Stimulated activated naive CD8-positive, alpha-beta T cell treated with anti-CD3 and anti-CD28 coated beads, Interleukin-15, Interleukin-2, amounts not matched to agents 100 ng/mL and 50 ng/mL, for 24 hours (primary cell): ENCODE measurements around the gene UFD1.

Experiments
- H3K27ac Mint-ChIP-seq: one replicate; pipeline ENCODE4 v1.8.0; 2021; ENCODE audit warnings: mild to moderate bottlenecking, mixed read lengths
- H3K27me3 Mint-ChIP-seq: one replicate; pipeline ENCODE4 v1.8.0; 2021; ENCODE audit warnings: mixed read lengths
- H3K36me3 Mint-ChIP-seq: one replicate; pipeline ENCODE4 v1.8.0; 2021; ENCODE audit warnings: low read depth, mixed read lengths
- H3K4me1 Mint-ChIP-seq: one replicate; pipeline ENCODE4 v1.8.0; 2021; ENCODE audit warnings: low read depth, mixed read lengths
- H3K4me3 Mint-ChIP-seq: one replicate; pipeline ENCODE4 v1.8.0; 2021; ENCODE audit warnings: mild to moderate bottlenecking, mixed read lengths
- H3K9me3 Mint-ChIP-seq: one replicate; pipeline ENCODE4 v1.8.0; 2021; ENCODE audit warnings: mixed read lengths

UFD1 gene

DNA sequence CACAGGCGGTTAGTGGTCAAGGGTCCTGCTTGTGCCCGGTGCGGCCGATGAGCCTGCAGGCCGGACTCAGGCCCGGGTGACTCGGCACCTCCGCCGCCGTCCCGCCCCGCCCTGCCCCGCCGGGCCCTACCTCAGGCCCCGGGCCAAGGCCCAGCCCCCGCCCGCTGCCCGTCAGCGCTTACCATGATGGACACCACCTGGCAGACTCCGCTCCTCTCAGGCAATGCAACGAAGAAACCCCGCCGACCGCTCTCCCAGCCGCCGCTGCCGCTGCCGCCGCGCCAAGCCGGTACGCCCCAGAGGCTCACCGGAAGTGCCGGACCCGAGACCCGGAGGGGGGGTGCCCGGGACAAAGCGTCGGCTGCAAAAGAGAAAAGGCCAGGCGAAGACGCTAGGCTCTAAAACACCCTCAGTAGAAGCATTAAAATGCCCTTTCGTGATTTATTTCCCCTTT, at the start of gene UFD1:
Gene UFD1, minus strand, starts transcription at position 293 of the 454 bp plus-strand sequence. Its CDS starts 108 bp downstream, at position 185.
- H3K27ac Mint-ChIP-seq, result peak within 1 kb of the TSS; percentile 99
- H3K4me3 Mint-ChIP-seq, result peak within 1 kb of the TSS; percentile 94
- H3K9me3 Mint-ChIP-seq, result no peaks in the 10 kb centered on the region
- peaks cover 32% of the 10 kb centered on the region for H3K36me3 Mint-ChIP-seq
- peaks cover 37% of the 10 kb centered on the region for H3K4me1 Mint-ChIP-seq
- no peaks in the 10 kb centered on the region for H3K27me3 Mint-ChIP-seq

DNA sequence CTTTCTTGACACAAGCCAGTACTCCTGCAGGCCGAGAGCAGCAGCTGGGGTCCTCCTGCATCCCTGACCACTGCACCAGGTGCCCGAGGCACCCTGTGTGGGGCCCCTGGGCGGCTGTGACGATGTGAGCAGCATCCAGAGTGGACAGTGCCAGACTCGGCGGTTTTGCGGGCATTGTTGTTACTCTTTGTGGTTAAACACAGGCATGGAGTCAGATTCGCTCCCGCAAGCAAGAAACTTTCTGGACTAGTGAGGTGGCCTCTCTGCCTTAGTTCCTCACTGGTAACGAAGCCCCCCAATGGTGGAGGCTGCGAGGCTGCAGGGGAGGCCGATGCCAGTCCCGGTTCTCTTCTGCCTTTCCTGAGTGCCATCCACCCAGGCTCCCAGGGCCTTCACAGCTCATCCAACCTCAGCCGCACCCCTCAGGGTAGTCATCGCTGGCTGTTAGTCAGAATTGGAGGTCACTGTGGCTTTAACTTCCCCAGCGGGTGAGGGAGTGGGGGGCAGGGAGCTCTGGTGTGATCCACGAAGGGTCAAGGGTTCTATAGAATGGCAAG, 48.9 kb upstream of the UFD1 start:
- Mint-ChIP-seq H3K4me3 (no peak overlapping the region), H3K9me3 (no peaks in the 10 kb centered on the region), H3K27ac (no peak overlapping the region), H3K27me3 (peaks cover 30% of the 10 kb centered on the region), H3K4me1 (peaks cover 12% of the 10 kb centered on the region), H3K36me3 (no peaks in the 10 kb centered on the region)

GRCh38 chr22:19527321-19527721, 48.3 kb upstream of the UFD1 start:
- Mint-ChIP-seq H3K27ac (no peak overlapping the region), H3K4me3 (no peak overlapping the region), H3K27me3 (peaks cover 31% of the 10 kb centered on the region), H3K9me3 (no peaks in the 10 kb centered on the region), H3K36me3 (no peaks in the 10 kb centered on the region), H3K4me1 (peaks cover 15% of the 10 kb centered on the region)

DNA sequence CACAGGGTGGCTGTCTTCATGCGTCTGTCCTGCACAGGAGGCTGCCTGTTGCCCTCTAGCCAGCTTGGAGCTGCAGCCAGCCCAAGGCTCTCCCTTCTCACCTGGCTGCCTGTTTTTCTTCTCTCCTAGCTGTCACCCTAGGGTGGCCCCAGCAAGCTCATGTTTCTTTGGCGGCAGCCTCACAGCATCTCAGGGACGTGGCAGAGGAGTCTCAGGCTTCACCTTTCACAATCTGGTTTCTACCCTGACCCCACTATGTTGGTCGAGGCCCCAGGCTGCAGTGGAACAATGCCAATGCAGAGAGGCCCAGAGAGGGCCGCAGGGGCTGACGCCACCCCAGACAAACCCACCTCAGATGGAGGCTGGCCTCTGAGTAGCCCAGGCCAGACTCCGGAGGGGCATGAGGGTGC, 47.7 kb upstream of the UFD1 start:
- no peak overlapping the region for H3K27ac Mint-ChIP-seq
- H3K27me3 Mint-ChIP-seq, result peaks cover 31% of the 10 kb centered on the region
- peaks cover 4% of the 10 kb centered on the region for H3K36me3 Mint-ChIP-seq
- H3K9me3 Mint-ChIP-seq, result no peaks in the 10 kb centered on the region
- no peak overlapping the region for H3K4me3 Mint-ChIP-seq
- peaks cover 15% of the 10 kb centered on the region for H3K4me1 Mint-ChIP-seq

- H3K27me3 Mint-ChIP-seq, result peaks cover 31% of the 10 kb centered on the region
- H3K4me1 Mint-ChIP-seq, result peaks cover 15% of the 10 kb centered on the region
- H3K9me3 Mint-ChIP-seq, result no peaks in the 10 kb centered on the region
- H3K36me3 Mint-ChIP-seq, result peaks cover 5% of the 10 kb centered on the region
- H3K27ac Mint-ChIP-seq, result no peak overlapping the region
- H3K4me3 Mint-ChIP-seq, result no peak overlapping the region
Observed at GRCh38 chr22:19526076-19526701, 47.2 kb upstream of the UFD1 start.

- Mint-ChIP-seq H3K9me3 (no peaks in the 10 kb centered on the region), H3K27ac (no peak overlapping the region), H3K4me3 (no peak overlapping the region)
Observed at GRCh38 chr22:19525666-19526065, 46.7 kb upstream of the UFD1 start.

DNA sequence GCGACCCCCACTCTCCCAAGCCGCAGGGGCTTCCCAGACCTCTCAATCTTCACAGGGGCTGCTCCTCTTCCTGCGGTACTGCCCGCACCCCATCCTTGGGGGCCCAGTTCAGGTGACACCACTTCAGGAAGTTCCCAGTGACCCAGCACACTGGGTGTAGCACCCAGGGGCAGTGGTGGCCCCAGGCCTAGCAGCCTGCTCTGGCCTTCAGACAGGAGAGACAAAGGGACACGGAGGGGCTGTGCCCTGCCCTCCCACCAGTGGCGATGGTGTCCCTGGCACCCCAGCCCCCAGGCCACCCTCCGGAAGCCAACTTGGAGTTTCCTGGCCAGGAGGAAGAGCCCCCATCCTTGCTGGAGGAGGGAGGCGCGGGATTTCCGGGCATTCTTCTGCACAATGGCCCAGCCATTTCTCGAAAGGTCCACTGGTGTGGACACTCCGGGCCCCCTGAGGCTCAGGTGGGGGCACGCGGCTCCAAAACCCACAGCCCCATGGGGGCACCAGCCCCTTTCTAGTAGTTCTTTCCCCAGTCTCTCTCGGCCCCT, 46.2 kb upstream of the UFD1 start:
- Mint-ChIP-seq H3K9me3 (no peaks in the 10 kb centered on the region), H3K4me3 (peak overlapping the region; percentile 18), H3K36me3 (peaks cover 10% of the 10 kb centered on the region), H3K4me1 (peaks cover 15% of the 10 kb centered on the region), H3K27ac (no peak overlapping the region), H3K27me3 (peaks cover 31% of the 10 kb centered on the region)

More at GRCh38 chr22:19525666-19526065, 46.7 kb upstream of the UFD1 start:
- H3K4me1 Mint-ChIP-seq, result peaks cover 15% of the 10 kb centered on the region
- H3K36me3 Mint-ChIP-seq, result peaks cover 7% of the 10 kb centered on the region
- peaks cover 31% of the 10 kb centered on the region for H3K27me3 Mint-ChIP-seq

GRCh38 chr22:19524170-19525115, 45.5 kb upstream of the UFD1 start, which contains the start of gene CLDN5:
Gene CLDN5, minus strand, starts transcription at chr22:19524410. Its CDS starts 155 bp downstream, at chr22:19524255.
- H3K4me1 Mint-ChIP-seq, result peaks cover 15% of the 10 kb centered on the region
- peaks cover 31% of the 10 kb centered on the region for H3K27me3 Mint-ChIP-seq
- peaks cover 10% of the 10 kb centered on the region for H3K36me3 Mint-ChIP-seq
- no peaks in the 10 kb centered on the region for H3K9me3 Mint-ChIP-seq
- no peak within 1 kb of the TSS for H3K27ac Mint-ChIP-seq
- peak within 1 kb of the TSS; percentile 18 for H3K4me3 Mint-ChIP-seq

DNA sequence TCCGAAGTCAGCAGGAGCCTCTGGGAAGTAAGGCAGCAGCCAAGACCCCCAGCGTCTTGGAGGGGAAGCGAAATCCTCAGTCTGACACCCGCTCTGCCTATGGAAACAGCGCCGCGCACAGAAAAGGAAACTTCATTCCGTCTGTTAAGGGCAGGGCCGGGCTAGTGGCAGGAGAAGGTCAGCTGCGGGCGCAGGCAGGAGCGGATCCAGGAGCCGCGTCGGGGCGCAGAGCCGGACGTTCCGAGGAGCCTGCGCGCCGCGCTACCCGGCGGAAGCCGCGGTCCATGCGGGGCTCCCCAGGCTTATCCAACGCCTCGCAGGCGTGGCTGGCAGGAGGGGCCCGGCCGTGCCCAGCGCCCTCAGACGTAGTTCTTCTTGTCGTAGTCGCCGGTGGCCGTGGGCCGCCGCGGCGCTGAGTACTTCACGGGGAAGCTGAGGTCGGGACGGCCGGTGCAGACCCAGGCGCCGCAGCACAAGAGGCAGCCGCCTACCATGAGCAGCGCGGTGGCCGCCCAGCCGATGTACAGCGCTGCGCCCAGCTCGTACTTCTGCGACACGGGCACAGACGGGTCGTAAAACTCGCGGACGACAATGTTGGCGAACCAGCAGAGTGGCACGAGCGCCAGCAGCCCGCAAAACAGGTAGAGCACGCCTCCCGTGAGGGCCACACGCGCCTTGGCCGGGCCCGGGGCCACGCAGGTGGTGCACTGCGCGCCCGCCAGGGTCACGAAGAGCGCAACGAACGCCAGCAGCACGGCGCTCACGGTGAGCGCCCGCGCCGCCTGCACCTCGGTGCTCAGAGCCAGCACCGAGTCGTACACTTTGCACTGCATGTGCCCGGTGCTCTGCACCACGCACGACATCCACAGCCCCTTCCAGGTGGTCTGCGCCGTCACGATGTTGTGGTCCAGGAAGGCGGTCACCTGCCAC, 44.5 kb upstream of the UFD1 start:
- no peaks in the 10 kb centered on the region for H3K9me3 Mint-ChIP-seq
- H3K27ac Mint-ChIP-seq, result no peak overlapping the region
- peaks cover 31% of the 10 kb centered on the region for H3K27me3 Mint-ChIP-seq
- H3K36me3 Mint-ChIP-seq, result peaks cover 10% of the 10 kb centered on the region
- H3K4me1 Mint-ChIP-seq, result peaks cover 15% of the 10 kb centered on the region
- no peak overlapping the region for H3K4me3 Mint-ChIP-seq

DNA sequence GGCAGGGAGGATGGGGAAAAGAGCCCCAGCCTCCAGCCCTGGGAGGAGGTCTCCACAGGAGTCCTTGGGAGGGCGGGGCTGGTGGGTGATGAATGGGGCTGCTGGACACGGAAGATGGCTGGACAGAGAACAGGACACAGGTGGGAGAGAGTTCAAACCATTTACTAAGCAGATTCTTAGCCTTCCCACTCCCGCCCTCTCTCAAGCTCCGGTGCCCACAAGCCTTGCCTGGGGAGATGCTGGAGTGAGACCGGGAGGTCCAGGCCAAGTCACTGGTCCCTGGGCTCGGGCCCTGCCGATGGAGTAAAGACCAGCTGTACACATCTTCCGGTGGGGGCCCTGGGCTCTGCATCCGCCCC, 43.9 kb upstream of the UFD1 start:
- Mint-ChIP-seq H3K9me3 (no peaks in the 10 kb centered on the region), H3K4me3 (no peak overlapping the region), H3K4me1 (peaks cover 15% of the 10 kb centered on the region), H3K27ac (no peak overlapping the region), H3K36me3 (peaks cover 10% of the 10 kb centered on the region), H3K27me3 (peaks cover 31% of the 10 kb centered on the region)

GRCh38 chr22:19522190-19522880, 43.3 kb upstream of the UFD1 start:
- H3K36me3 Mint-ChIP-seq, result peaks cover 15% of the 10 kb centered on the region
- peaks cover 31% of the 10 kb centered on the region for H3K27me3 Mint-ChIP-seq
- H3K4me1 Mint-ChIP-seq, result peaks cover 15% of the 10 kb centered on the region
- H3K27ac Mint-ChIP-seq, result no peak overlapping the region
- no peaks in the 10 kb centered on the region for H3K9me3 Mint-ChIP-seq
- H3K4me3 Mint-ChIP-seq, result no peak overlapping the region

GRCh38 chr22:19520566-19521305, 41.7 kb upstream of the UFD1 start:
- peaks cover 21% of the 10 kb centered on the region for H3K27me3 Mint-ChIP-seq

DNA sequence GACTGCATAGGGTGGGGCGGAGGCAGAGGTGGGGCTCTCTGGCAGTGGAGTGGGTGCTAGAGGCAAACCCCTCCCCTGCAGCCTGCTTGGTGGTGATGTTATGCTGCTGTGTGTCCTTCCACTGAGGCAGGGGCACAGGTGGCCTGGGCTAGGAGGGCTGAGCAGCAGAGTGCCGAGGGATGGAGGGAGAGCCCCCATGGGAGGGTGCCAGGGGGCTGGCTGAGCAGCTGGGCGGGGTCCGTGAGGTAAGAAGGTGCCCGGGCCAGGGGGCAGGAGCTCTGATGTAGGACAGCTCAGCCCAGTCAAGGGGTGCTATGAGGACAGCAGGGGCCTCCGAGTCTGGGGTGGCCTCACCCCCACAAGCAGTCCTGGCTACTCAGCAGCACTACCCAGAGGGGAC, 41.0 kb upstream of the UFD1 start:
- no peak overlapping the region for H3K27ac Mint-ChIP-seq
- H3K4me1 Mint-ChIP-seq, result peaks cover 15% of the 10 kb centered on the region
- H3K36me3 Mint-ChIP-seq, result peaks cover 26% of the 10 kb centered on the region
- H3K27me3 Mint-ChIP-seq, result peaks cover 17% of the 10 kb centered on the region
- H3K9me3 Mint-ChIP-seq, result no peaks in the 10 kb centered on the region
- no peak overlapping the region for H3K4me3 Mint-ChIP-seq

More at GRCh38 chr22:19520566-19521305, 41.7 kb upstream of the UFD1 start:
- peaks cover 20% of the 10 kb centered on the region for H3K36me3 Mint-ChIP-seq
- H3K4me3 Mint-ChIP-seq, result no peak overlapping the region
- peaks cover 15% of the 10 kb centered on the region for H3K4me1 Mint-ChIP-seq
- no peaks in the 10 kb centered on the region for H3K9me3 Mint-ChIP-seq
- no peak overlapping the region for H3K27ac Mint-ChIP-seq
